Ureter (tissue), 1 donor: Measurements from ENCODE around the gene IL18. TPM values are rescaled to one million over a fixed set of nuclear protein-coding genes. Genes with fewer than 3 reads are reported as not detected.
"Not testable (repeated sequence)": the region's sequence is repeated elsewhere in the genome, so short reads cannot be mapped to it uniquely, and the experiment has no call there.

Source experiments
- DNase-seq: peaks from one replicate; pipeline ENCODE4 v3.0.0-alpha.2; 2020; ENCODE audit warnings: low spot score
- total RNA-seq: library from RNA; stranded (reverse); gene quantifications from one replicate; pipeline ENCODE4 v1.2.4, GENCODE V29; 2023
- donor health status: DM: yes; HTN: yes; CAD: no.

The IL18 gene
- total RNA-seq, 1 donor from 2014 or later = 20.0 TPM

GRCh38 chr11:112172362-112172994, 8.6 kb upstream of the IL18 start:
- DNase-seq = no peak

DNA sequence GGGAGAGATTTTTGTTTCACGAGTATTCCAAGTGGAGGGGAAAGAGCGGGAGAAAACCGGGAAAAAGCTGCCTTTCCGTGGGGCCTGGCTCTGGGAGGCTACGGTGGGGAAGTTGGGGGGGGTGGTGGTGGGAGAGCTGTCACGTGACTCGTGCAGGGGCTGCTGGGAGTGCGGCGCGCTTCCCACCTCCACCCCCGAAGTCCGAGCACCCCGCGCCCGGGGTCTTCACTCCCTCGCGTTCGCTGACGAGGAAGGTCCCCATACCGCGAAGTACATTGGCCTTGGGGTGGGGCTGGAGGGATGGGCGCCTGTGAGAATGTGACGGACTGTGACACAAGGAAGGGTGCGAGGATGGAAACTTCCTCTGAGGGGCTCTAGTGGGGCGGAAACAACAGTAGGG, 3.3 kb upstream of the IL18 start, which contains the start of gene TEX12:
TEX12 (plus strand) TSS at position 228 of the 400 bp plus-strand sequence. CDS start 1,897 bp downstream, outside the sequence.
- no peak for DNase-seq

DNA sequence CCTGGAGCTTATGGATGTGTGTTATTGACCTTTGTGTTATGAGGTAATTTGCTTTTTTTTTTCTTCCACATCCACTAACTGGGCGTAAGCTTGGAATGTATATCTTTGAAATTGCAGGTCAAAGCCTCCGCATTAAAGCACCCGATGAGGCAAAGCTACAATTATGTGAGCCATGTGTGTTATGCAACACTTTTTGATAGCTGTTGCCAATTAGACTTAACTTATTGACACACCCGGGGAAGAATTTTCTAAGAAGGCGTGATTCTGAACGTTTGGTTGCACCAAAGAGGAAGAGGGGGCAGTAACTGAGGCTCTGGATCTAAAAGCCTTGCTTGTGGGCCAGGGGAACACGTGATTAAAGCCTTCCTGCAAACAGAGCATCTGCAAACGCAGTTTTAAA, 2.7 kb upstream of the IL18 start:
- no peak for DNase-seq

GRCh38 chr11:112165049-112165448, 1.2 kb upstream of the IL18 start:
- DNase-seq = no peak

DNA sequence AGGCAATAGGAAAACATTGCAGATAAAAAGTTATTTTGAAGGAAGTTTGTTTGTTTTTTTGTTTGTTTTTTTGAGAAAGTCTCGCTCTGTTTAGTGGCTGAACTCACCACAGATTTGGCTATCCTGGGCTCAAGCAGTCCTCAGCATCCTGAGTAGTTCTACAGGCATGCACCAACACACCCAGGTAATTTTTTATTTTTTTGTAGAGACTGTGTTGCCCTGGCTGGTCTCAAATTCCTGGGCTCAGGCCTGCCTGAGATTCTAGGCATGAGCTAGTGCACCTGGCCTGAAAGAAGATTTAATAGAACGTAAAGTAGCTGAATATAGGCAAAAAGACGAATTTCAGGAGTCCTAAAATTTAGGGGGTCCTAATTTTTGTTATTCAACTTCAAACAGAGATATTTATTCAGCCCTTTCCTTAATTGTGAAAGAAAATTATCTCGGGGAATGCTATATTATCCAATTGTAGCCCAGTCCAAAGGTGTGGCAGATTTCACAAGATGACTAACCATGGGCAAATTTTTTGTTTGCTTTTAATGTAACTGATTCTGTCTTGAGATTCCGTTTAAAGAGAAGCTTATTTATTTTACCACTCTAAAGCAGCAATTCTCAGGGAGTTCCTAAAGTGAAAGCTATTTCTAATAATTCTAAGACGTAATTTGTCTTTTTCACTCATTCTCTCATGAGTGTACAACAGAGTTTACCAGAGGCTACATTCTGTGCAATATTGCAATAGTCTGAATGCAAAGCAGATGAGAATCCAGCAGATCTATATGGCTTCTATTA, 940 bp downstream of the IL18 start:
- DNase-seq = no peak

GRCh38 chr11:112162200-112162599, 1.7 kb downstream of the IL18 start:
- not testable (repeated sequence) for DNase-seq

GRCh38 chr11:112161012-112161411, 2.9 kb downstream of the IL18 start:
- no peak for DNase-seq

DNA sequence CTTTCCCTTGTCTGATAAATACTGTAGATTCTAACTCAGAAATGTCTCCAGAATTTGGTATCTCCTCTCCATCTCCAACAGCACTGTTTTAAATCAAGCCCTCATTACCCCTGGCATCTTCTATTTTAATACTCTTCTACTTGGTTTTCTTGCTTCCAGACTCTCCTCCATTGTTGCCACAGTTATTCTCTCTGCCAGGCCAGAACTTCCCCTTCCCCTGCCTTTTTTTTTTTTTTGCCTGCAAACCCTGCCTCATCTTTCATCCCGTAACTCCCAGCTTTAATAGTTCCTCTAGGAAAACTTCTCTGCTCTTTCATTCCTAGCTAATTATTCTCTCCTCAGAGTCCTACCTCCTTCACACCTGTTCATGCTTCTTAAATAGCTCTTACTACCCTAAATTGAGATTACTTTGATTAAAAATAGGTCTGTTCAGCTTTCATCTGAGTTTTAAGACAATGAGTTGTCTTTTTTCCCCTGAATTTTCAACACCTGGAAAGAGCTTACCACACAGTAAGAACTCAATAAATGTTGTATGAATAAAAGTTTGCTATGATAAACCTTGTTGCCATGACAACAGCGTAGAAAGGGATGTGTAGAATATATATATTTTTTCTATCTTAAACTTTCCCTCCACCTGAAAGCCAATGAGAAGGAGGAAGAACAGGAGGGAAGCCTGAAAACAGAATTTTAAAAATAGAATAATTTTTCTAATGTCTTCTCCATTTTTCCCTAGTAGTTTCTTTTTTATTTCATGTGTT, 3.6 kb downstream of the IL18 start:
- DNase-seq = no peak

- no peak for DNase-seq
Measured at GRCh38 chr11:112159098-112160065, 4.5 kb downstream of the IL18 start.

- DNase-seq = no peak
Measured at GRCh38 chr11:112156956-112157766, 6.7 kb downstream of the IL18 start.

DNA sequence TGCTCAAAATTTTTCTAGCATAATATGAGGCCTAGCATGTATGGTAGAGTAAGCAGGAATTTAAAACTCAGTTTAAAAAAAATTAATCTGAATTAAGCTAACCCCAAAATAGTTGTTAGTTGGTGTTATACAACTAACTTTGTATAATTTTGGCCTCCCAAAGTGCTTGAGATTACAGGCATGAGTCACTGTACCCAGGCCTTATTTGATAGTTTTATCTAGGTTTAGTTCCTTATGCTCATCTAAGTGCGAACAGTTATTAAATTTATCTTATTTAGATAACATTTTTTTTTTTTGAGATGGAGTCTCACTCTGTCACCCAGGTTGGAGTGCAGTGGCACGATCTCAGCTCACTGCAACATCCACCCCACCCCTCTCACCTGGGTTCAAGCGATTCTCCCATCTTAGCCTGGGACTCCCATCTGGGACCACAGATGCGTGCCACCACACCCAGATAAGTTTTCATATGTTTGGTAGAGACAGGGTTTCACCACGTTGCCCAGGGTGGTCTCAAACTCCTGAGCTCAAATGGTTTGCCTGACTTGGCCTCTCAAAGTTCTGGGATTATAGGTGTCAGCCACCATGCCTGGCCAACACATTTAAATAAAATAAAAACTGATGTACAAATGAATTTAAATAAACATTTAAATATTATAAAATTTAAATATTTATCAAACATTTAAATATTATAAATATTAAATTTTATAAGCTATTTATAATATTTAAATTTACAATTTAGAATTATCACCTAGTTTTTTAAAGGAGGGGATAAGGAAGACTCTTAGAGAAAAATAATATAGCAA, 7.5 kb downstream of the IL18 start:
- DNase-seq = no peak

- DNase-seq = no peak
Measured at GRCh38 chr11:112150517-112150916, 13.4 kb downstream of the IL18 start.

DNA sequence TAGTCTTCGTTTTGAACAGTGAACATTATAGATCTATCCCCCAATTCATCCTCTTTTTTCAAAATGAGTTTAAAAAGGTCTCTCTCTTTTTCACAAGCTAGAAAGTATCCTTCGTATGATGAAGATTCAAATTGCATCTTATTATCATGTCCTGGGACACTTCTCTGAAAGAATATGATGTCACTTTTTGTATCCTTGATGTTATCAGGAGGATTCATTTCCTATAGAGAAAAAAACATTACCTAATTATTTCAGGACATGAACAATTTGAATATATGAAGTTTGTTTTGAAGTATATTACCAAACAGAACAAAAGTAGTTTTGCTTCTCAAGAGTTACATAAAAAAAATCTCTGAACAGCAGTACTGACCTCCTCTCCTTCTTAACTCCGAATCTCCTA, 20.3 kb downstream of the IL18 start:
- DNase-seq = no peak

- no peak for DNase-seq
Measured at GRCh38 chr11:112134473-112134872, 29.4 kb downstream of the IL18 start.

- no peak for DNase-seq
Measured at GRCh38 chr11:112132737-112133136, 31.2 kb downstream of the IL18 start.

- DNase-seq = no peak
Measured at GRCh38 chr11:112129656-112130055, 34.2 kb downstream of the IL18 start.

DNA sequence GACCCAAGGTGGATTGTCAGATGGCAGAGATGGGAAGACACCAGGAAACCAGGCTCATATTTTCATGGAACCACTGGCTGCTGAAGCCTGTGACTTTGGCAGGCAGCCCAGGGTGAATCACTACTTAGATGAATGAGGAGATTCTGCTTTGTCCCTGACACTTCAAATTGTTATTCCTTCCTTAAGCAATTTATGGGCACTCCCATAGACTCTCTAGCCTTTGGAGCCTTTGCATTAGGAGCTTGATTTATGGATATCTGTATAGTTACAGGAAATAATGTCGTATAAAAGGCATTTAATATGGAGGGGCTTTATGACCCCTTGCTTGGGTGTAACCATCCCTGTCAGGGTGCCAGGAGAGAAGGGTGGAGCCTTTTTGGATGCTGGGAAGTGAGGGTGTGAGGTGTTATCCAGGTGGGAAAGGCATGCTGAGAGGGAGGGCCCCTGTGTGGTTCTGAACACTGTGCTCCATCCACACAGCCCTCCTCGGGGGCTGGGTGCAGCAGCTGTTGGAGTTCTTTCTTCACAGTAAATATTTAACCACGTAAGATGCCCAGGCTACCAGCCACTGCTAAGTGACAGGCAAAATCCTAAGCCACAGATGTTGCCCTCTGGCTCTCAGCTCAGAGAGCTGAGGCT, 35.3 kb downstream of the IL18 start:
- DNase-seq = no peak

DNA sequence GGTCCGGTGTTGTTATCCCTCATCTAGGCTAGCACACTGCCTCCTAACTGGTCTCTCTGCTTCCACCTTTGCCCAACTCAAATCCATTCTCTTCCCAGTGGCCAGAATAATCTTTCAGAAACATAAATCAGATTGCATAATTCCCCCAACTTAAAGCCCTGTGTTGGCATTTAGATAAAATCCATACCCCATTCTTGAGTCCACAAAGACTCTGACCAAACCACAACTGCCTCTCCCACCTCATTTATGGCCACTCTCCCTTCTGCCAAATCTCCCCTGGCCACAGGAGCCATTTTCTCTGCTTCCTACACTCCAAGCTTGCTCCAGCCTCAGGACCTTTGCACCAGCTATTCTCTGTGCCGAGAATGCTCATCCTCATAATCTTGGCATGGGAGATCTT, 36.8 kb downstream of the IL18 start:
- no peak for DNase-seq

DNA sequence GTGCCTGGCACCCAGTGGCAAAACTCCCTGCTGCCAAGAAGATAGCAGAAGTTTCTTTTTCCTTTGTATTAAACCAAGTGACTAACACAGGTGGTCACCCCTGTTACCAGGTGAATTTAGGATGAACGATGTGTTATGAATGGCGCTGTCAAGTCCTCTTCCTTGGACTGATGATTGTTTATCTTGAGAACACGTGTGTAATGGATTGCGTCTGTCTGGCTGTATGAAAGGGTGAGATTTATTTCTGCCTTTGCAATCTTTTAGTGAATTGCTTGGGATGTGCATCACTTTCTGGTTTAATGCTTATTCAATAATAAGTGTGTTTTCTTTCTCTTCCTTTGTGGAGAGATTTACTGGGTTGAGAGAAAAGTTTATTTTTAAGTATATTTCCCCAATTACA, 40.8 kb downstream of the IL18 start:
- no peak for DNase-seq
